IPS-11a (cell line): ENCODE results near the gene DCST2.

Experiments used
- H3K4me3 ChIP-seq: one replicate; pipeline ENCODE4 v1.5.1; 2013; ENCODE audit warnings: low read depth, low read length, control low read depth

Gene DCST2

DNA sequence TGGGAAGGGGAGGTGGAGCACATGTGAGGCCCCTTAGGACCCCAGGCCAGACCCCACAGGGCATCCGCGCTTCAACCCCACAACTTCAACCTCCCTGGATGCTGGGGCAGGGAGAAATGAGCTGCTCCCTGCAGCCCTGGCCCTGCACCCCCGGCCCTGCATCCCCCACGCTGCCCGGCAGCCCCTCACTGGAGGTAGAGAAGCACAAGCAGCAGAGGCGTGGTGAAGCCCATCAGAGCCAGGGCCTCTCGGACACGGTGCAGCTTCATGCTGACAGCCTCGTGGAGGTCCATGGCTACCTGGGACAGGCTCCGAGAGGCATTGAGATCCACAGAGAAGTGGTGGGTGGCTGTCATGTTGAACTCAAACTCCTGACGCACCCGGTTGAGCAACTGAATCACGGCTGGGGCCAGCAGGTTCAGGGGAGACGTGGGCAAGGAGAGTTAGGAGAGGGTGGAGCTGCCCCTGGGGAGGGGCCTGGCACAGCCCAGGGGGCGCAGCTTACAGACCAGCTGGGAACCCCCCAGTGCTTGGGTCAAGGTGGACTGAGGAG is 3.3 kb downstream of the DCST2 start:
- H3K4me3 ChIP-seq, result no peak overlapping the region

DNA sequence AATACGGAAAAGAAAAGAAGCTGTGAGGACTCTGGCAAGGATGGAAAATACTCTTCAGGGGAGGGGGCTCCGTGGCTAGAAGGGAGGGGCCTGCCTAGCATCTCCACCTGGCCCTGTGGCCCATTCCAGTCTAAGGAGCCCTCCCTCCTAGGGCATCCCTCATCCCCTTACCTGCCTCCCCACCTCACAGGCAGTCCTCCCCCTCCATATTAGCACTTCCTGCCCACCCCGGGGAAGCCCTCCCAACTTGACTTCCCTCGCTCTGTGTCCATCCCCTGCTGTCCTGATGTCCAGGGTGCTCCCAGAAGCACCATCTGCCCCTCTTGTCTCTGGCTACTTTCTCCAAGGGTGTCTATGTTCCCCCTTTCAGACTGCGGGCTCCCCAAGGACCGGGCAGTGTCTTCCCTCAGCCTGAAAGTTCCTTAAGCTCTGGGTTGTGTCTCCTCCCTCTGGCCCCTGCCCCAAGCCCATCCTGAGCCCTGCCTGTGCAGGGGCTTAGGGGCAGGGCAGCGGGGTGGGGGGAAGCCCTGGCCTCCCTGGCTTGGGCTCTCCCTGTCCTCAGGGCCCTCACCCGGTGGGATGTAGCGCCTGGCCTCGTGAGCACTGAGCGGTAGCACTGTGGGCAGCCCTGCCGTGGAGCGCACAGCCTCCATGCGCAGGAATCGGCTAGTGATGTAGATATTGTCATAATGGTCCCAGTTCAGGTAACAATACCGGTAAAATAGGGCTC is 3.9 kb downstream of the DCST2 start:
- H3K4me3 ChIP-seq, result no peak overlapping the region

- H3K4me3 ChIP-seq, result no peak overlapping the region
Measured at GRCh38 chr1:155026588-155026987, 7.0 kb downstream of the DCST2 start.

GRCh38 chr1:155026154-155026553 is 7.4 kb downstream of the DCST2 start:
- no peak overlapping the region for H3K4me3 ChIP-seq

- no peak overlapping the region for H3K4me3 ChIP-seq
Measured at GRCh38 chr1:155024315-155024714, 9.3 kb downstream of the DCST2 start.

- H3K4me3 ChIP-seq, result no peak overlapping the region
Measured at GRCh38 chr1:155023627-155024026, 10.0 kb downstream of the DCST2 start.

DNA sequence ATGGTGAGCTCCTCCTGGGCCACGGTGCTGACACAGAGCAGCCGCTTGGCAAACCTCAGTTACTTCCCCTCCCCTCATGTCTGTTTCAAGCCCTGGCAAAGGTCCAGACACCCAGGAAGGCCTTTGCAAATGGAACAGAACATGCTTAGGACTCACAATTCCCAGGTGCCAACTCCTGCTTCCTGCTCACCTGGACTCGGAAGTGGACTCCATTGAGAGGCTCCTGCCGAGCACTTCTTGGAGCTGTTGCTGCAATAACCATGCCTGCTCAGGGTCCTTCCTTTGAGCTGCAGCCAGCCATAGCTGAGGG is 10.7 kb downstream of the DCST2 start:
- no peak overlapping the region for H3K4me3 ChIP-seq

- H3K4me3 ChIP-seq, result no peak overlapping the region
Measured at GRCh38 chr1:155022136-155022926, 11.2 kb downstream of the DCST2 start.

DNA sequence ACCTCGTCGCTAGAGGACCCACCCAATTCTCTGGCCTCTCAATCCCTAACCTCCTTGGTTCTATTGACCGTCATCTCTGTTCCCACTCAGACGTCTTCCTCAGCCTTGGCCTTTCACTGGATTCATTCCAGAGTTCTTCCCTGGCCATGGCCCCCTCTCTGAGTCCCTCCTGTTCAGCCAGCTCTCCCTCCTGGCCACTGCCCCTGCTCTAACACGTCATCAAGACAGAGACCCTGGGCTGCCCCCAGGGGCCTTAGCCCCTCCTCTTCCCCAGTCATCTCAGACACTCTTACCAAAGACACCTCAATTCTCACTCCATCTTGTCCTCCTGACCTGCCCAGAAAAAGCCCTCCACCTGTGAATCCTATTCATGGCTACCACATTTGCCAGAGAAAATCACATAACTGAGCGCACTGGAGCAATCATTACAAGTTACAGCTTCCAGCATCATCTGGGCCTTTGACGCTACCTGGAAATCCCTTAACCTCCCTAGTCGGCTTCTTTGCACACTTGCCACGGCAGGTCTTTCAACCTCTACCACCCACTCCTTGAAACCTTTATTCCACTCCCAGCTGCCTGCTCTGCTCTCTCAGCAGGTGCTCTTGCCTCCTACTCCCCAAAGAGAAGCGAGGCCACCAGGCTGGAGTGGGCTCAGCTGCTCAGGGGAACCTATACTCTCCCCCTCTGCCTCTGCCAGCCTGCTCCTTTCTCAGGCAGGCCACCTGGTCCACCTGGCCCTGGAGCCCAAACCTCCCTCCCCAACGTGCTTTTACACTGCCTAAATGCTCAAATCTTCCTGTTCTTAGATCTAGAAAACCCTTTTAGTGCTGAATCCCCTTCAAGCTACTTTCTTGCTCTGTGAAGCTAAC is 14.0 kb downstream of the DCST2 start:
- H3K4me3 ChIP-seq, result no peak overlapping the region

- H3K4me3 ChIP-seq, result no peak overlapping the region
Measured at GRCh38 chr1:155018617-155019348, 14.8 kb downstream of the DCST2 start.

GRCh38 chr1:155017946-155018316 is 15.7 kb downstream of the DCST2 start:
- H3K4me3 ChIP-seq, result no peak overlapping the region

GRCh38 chr1:155017041-155017945 is 16.3 kb downstream of the DCST2 start:
- H3K4me3 ChIP-seq, result peak overlapping the region; percentile 28

DNA sequence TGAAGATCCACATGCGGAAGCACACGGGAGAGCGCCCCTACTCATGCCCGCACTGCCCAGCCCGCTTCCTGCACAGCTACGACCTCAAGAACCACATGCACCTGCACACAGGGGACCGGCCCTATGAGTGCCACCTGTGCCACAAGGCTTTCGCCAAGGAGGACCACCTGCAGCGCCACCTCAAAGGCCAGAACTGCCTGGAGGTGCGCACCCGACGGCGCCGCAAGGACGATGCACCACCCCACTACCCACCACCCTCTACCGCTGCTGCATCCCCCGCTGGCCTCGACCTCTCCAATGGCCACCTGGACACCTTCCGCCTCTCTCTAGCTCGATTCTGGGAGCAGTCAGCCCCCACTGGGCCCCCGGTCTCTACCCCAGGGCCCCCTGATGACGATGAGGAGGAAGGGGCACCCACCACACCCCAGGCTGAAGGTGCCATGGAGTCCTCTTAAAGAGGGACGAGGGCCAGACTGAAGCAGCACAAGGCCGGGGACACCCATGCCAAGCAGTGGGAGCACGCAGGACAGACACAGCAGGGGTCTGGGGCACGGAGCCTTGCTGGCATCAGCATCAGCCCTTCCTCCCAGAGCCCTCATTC is 17.2 kb downstream of the DCST2 start:
- no peak overlapping the region for H3K4me3 ChIP-seq

GRCh38 chr1:155015527-155016230 is 17.9 kb downstream of the DCST2 start:
- no peak overlapping the region for H3K4me3 ChIP-seq

- H3K4me3 ChIP-seq, result no peak overlapping the region
Measured at GRCh38 chr1:155014709-155015508, 18.7 kb downstream of the DCST2 start.

- H3K4me3 ChIP-seq, result no peak overlapping the region
Measured at GRCh38 chr1:155013632-155014031, 19.9 kb downstream of the DCST2 start.

DNA sequence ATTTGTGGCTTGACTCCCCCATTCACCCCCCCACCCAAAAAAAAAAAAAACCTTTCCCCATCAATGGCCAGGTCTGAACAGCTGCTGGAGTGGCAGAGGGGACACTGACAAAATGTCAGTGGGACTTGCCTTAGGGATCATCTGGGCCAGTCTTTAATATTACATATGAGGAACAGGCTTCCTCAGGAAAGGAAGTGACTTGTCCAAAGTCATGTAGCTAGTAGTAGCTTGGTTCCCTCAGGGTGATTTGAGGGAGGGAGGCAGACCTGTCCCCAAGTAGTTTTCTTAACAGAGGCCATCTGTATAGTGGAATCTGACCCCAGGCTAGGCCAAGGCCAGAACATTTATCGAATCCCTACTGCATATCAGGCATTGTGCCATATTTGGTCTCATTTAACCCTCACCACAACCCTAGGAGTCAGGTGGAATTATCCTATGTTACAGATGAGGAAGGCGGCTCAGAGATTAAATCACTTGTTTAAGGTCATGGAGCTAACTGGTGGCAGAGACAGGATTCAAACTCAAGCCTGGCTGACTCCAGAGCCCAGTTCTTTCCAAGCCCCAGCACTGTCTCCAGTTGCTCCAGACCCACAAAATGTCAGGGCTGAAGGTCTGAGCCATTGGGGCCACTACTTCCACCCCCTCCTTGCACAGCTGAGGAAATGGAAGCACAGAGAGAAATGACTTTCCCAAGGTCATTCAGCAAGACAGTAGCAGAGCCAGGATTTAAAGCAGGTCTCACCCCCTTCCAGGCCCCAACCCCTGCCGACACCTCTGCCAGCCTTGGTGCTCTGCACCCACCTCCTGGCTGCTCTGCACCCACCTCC is 20.6 kb downstream of the DCST2 start:
- H3K4me3 ChIP-seq, result no peak overlapping the region
